ENCODE data around the gene ALK.

- no peak for TF ChIP-seq CTCF (IDR thresholded peaks at IDR 0.05)
- no peak for TF ChIP-seq SIN3A (IDR thresholded peaks at IDR 0.05; ENCODE audit: borderline replicate concordance, low read depth, low read length)
- TF ChIP-seq, protein P1, sequence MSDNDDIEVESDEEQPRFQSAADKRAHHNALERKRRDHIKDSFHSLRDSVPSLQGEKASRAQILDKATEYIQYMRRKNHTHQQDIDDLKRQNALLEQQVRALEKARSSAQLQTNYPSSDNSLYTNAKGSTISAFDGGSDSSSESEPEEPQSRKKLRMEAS (IDR thresholded peaks at IDR 0.05; ENCODE audit: low read depth), result no peak
- TF ChIP-seq, protein P2, sequence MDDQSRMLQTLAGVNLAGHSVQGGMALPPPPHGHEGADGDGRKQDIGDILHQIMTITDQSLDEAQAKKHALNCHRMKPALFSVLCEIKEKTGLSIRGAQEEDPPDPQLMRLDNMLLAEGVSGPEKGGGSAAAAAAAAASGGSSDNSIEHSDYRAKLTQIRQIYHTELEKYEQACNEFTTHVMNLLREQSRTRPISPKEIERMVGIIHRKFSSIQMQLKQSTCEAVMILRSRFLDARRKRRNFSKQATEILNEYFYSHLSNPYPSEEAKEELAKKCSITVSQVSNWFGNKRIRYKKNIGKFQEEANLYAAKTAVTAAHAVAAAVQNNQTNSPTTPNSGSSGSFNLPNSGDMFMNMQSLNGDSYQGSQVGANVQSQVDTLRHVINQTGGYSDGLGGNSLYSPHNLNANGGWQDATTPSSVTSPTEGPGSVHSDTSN (IDR thresholded peaks at IDR 0.05), result no peak
- no peak for TF ChIP-seq FOXJ3 (CRISPR knock-in tag; IDR thresholded peaks at IDR 0.05)
- TF ChIP-seq POLR2AphosphoS5 (IDR thresholded peaks at IDR 0.05; ENCODE audit: low read depth, low read length), result no peak
- TF ChIP-seq TAF1 (IDR thresholded peaks at IDR 0.05; ENCODE audit: borderline replicate concordance, low read depth, low read length), result no peak
- no peak for TF ChIP-seq RXRA (IDR thresholded peaks at IDR 0.05; ENCODE audit: borderline replicate concordance, low read depth)
- TF ChIP-seq EZH2phosphoT487 (IDR thresholded peaks at IDR 0.05; ENCODE audit: borderline replicate concordance, low read depth), result no peak
- TF ChIP-seq GABPA (IDR thresholded peaks at IDR 0.05; ENCODE audit: low read depth), result no peak
- TF ChIP-seq, protein P3, sequence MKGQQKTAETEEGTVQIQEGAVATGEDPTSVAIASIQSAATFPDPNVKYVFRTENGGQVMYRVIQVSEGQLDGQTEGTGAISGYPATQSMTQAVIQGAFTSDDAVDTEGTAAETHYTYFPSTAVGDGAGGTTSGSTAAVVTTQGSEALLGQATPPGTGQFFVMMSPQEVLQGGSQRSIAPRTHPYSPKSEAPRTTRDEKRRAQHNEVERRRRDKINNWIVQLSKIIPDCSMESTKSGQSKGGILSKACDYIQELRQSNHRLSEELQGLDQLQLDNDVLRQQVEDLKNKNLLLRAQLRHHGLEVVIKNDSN (IDR thresholded peaks at IDR 0.05; ENCODE audit: borderline replicate concordance, low read depth), result no peak
- TF ChIP-seq, protein P4, sequence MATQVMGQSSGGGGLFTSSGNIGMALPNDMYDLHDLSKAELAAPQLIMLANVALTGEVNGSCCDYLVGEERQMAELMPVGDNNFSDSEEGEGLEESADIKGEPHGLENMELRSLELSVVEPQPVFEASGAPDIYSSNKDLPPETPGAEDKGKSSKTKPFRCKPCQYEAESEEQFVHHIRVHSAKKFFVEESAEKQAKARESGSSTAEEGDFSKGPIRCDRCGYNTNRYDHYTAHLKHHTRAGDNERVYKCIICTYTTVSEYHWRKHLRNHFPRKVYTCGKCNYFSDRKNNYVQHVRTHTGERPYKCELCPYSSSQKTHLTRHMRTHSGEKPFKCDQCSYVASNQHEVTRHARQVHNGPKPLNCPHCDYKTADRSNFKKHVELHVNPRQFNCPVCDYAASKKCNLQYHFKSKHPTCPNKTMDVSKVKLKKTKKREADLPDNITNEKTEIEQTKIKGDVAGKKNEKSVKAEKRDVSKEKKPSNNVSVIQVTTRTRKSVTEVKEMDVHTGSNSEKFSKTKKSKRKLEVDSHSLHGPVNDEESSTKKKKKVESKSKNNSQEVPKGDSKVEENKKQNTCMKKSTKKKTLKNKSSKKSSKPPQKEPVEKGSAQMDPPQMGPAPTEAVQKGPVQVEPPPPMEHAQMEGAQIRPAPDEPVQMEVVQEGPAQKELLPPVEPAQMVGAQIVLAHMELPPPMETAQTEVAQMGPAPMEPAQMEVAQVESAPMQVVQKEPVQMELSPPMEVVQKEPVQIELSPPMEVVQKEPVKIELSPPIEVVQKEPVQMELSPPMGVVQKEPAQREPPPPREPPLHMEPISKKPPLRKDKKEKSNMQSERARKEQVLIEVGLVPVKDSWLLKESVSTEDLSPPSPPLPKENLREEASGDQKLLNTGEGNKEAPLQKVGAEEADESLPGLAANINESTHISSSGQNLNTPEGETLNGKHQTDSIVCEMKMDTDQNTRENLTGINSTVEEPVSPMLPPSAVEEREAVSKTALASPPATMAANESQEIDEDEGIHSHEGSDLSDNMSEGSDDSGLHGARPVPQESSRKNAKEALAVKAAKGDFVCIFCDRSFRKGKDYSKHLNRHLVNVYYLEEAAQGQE (IDR thresholded peaks at IDR 0.05; ENCODE audit: low read depth, low read length), result no peak
- no peak for TF ChIP-seq ELF1 (IDR thresholded peaks at IDR 0.05)
- no peak for TF ChIP-seq NRF1 (IDR thresholded peaks at IDR 0.05; ENCODE audit: low read depth, low read length)
Measured at GRCh38 chr2:29509397-29509796, 412.0 kb downstream of the ALK start.
